HG03060 (cell line): Measurements from ENCODE around the gene CKM.
"Not testable (repeated sequence)": the region's sequence is repeated elsewhere in the genome, so short reads cannot be mapped to it uniquely, and the experiment has no call there.

Source experiments
- ATAC-seq: cut with Tn5 transposase; IDR thresholded peaks from one replicate; pipeline ENCODE4 v1.9.1; 2021; ENCODE audit warnings: low read depth, moderate number of reproducible peaks; ENCODE audit not compliant: unreplicated experiment

The CKM gene

GRCh38 chr19:45349430-45349941 lies 26.8 kb upstream of the CKM start:
- no peak for ATAC-seq

- no peak for ATAC-seq
Observed at GRCh38 chr19:45349126-45349415, 26.4 kb upstream of the CKM start.

- no peak for ATAC-seq
Observed at GRCh38 chr19:45348367-45349125, 25.9 kb upstream of the CKM start.

- no peak for ATAC-seq
Observed at GRCh38 chr19:45347570-45348366, 25.1 kb upstream of the CKM start.

- ATAC-seq = no peak
Observed at GRCh38 chr19:45346449-45346848, 23.8 kb upstream of the CKM start.

- ATAC-seq = no peak
Observed at GRCh38 chr19:45345506-45345860, 22.8 kb upstream of the CKM start.

- no peak for ATAC-seq
Observed at GRCh38 chr19:45344621-45345505, 22.2 kb upstream of the CKM start.

- ATAC-seq = no peak
Observed at GRCh38 chr19:45342911-45343310, 20.2 kb upstream of the CKM start.

GRCh38 chr19:45340899-45341453 lies 18.3 kb upstream of the CKM start:
- ATAC-seq = no peak

- ATAC-seq = no peak
Observed at GRCh38 chr19:45340232-45340898, 17.7 kb upstream of the CKM start, which contains the start of gene KLC3. KLC3 (plus strand) TSS chr19:45340750; CDS start chr19:45345542, 4,792 bp downstream.

- no peak for ATAC-seq
Observed at GRCh38 chr19:45339629-45340028, 17.0 kb upstream of the CKM start.

GRCh38 chr19:45336696-45337251 lies 14.1 kb upstream of the CKM start:
- ATAC-seq = no peak

GRCh38 chr19:45334881-45335280 lies 12.2 kb upstream of the CKM start:
- not testable (repeated sequence) for ATAC-seq

- no peak for ATAC-seq
Observed at GRCh38 chr19:45333609-45334303, 11.1 kb upstream of the CKM start.

- ATAC-seq = no peak
Observed at GRCh38 chr19:45331411-45331810, 8.7 kb upstream of the CKM start.

- no peak for ATAC-seq
Observed at GRCh38 chr19:45327404-45328143, 4.9 kb upstream of the CKM start.

- ATAC-seq = no peak
Observed at GRCh38 chr19:45324349-45324907, 1.8 kb upstream of the CKM start.

GRCh38 chr19:45323671-45324081 lies 1.0 kb upstream of the CKM start:
- ATAC-seq = no peak
